Suprapubic skin (tissue), 4 donors: ENCODE data around the gene ZNF169. TPM values are rescaled to one million over a fixed set of nuclear protein-coding genes. Genes with fewer than 3 reads are reported as not detected.

Source experiments
- DNase-seq, 2 donors: peaks; one replicate each; pipeline ENCODE4 v3.0.0-alpha.2; 2019; ENCODE audit warnings: low spot score in 2 of 2
- H3K27ac ChIP-seq: fragments of 200-600 bp; sonication (generic); one replicate; pipeline ENCODE4 v1.5.1; 2019
- H3K27me3 ChIP-seq: fragments of 200-600 bp; sonication (generic); one replicate; pipeline ENCODE4 v1.5.1; 2019
- H3K36me3 ChIP-seq: fragments of 200-600 bp; sonication (generic); one replicate; pipeline ENCODE4 v1.5.1; 2019
- H3K4me1 ChIP-seq: fragments of 200-600 bp; sonication (generic); one replicate; pipeline ENCODE4 v1.5.1; 2019
- H3K4me3 ChIP-seq: fragments of 200-600 bp; sonication (generic); one replicate; pipeline ENCODE4 v1.5.1; 2019; ENCODE audit warnings: mild to moderate bottlenecking
- H3K9me3 ChIP-seq: fragments of 200-600 bp; sonication (generic); one replicate; pipeline ENCODE4 v1.5.1; 2019
- CTCF ChIP-seq, 2 donors: fragments of 200-600 bp in 1 of 2; fragments of 450-650 bp in 1 of 2; sonication (generic) in 1 of 2; IDR thresholded peaks; one replicate each; pipeline ENCODE4 v1.5.1; 2016 to 2019; ENCODE audit warnings: antibody characterized with exemption in 2 of 2, mild to moderate bottlenecking in 1 of 2, moderate library complexity in 1 of 2
- EP300 ChIP-seq: sonication (generic); formaldehyde crosslinking; IDR thresholded peaks from one replicate; pipeline ENCODE4 v1.6.1; 2017; ENCODE audit warnings: antibody characterized with exemption
- POLR2A ChIP-seq, 2 donors: fragments of 450-650 bp; IDR thresholded peaks; one replicate each; pipeline ENCODE4 v1.6.1; 2017; ENCODE audit warnings: antibody characterized with exemption in 2 of 2, mild to moderate bottlenecking in 2 of 2, moderate library complexity in 2 of 2
- POLR2AphosphoS5 ChIP-seq, 3 donors: sonication (generic); formaldehyde crosslinking; IDR thresholded peaks; one replicate each; pipeline ENCODE4 v1.6.1; 2017; ENCODE audit warnings: antibody characterized with exemption in 3 of 3
- WGBS: methylation state at CpG from one replicate; pipeline ENCODE4 v1.1.5; 2018; 5-methylcytosine and 5-hydroxymethylcytosine counted together
- total RNA-seq, 4 donors: library from RNA; depleted of rRNA; stranded (reverse); fragments of >200 nt; gene quantifications; one replicate each; pipeline ENCODE4 v1.1.0, GENCODE V29; 2016

Gene ZNF169
- total RNA-seq, 4 donors from 2014 or later = 5.8 to 24.4 (median 9.6) TPM

DNA sequence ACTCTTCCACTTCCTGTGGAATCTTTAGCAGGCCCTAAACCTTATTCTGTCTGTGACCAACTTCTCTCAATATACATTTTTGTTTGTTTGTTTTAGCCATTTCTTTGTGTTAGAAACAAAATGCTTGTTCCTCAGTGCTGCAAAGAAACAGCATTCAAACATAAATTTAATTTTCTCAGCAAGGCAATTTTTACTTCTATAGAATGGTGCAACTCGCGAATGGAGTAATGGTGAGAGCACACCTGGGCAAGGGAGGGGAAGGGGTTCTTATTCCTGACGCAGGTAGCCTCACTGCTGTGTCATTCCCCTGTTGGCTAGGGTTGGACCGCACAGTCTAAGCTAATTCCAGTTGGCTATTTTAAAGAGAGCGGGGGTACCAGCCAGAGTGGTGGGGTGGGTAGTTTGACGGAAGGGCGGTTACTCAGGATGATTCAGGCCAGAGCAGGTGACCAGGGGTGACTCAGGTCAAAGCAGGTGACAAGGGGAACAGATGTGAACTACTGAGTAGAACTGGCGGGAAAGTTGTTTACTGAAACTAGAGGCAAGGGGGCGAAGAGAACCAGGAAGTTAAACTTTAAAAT is 21.4 kb downstream of the ZNF169 start:
- Histone ChIP-seq H3K27ac (no peak overlapping the region), H3K4me1 (no peaks in the 10 kb centered on the region), H3K4me3 (no peak overlapping the region), H3K36me3 (peaks cover 25% of the 10 kb centered on the region), H3K9me3 (no peaks in the 10 kb centered on the region), H3K27me3 (no peaks in the 10 kb centered on the region)
- DNase-seq = no peak
- 92% methylated on average over 9 of the region's 9 CpGs for WGBS
- TF ChIP-seq POLR2AphosphoS5 (IDR thresholded peaks at IDR 0.05) (no peak), EP300 (no peak), CTCF (IDR thresholded peaks at IDR 0.05) (no peak), POLR2A (IDR thresholded peaks at IDR 0.05) (no peak)

- peaks cover 25% of the 10 kb centered on the region for H3K36me3 ChIP-seq
- no peaks in the 10 kb centered on the region for H3K9me3 ChIP-seq
Measured at GRCh38 chr9:94281101-94281500, 22.0 kb downstream of the ZNF169 start.

GRCh38 chr9:94286116-94286515 is 27.0 kb downstream of the ZNF169 start:
- TF ChIP-seq POLR2AphosphoS5 (IDR thresholded peaks at IDR 0.05) (no peak), POLR2A (IDR thresholded peaks at IDR 0.05) (no peak), EP300 (no peak), CTCF (IDR thresholded peaks at IDR 0.05) (no peak)
- Histone ChIP-seq H3K27me3 (no peaks in the 10 kb centered on the region), H3K4me3 (no peak overlapping the region), H3K9me3 (no peaks in the 10 kb centered on the region), H3K36me3 (peaks cover 6% of the 10 kb centered on the region), H3K4me1 (no peaks in the 10 kb centered on the region), H3K27ac (no peak overlapping the region)
- 98% methylated on average over 3 of the region's 3 CpGs for WGBS
- no peak for DNase-seq

More at GRCh38 chr9:94281101-94281500, 22.0 kb downstream of the ZNF169 start:
- no peak overlapping the region for H3K27ac ChIP-seq
- TF ChIP-seq POLR2AphosphoS5 (IDR thresholded peaks at IDR 0.05) (no peak), POLR2A (IDR thresholded peaks at IDR 0.05) (no peak), CTCF (IDR thresholded peaks at IDR 0.05) (no peak), EP300 (no peak)
- H3K4me1 ChIP-seq = no peaks in the 10 kb centered on the region
- H3K27me3 ChIP-seq = no peaks in the 10 kb centered on the region
- H3K4me3 ChIP-seq = no peak overlapping the region
- DNase-seq = no peak

- Histone ChIP-seq H3K36me3 (peaks cover 6% of the 10 kb centered on the region), H3K4me3 (no peak overlapping the region), H3K27ac (no peak overlapping the region), H3K9me3 (no peaks in the 10 kb centered on the region), H3K4me1 (no peaks in the 10 kb centered on the region), H3K27me3 (no peaks in the 10 kb centered on the region)
- WGBS = 83% methylated on average over 7 of the region's 7 CpGs
- no peak for DNase-seq
- TF ChIP-seq POLR2AphosphoS5 (IDR thresholded peaks at IDR 0.05) (no peak), EP300 (no peak), POLR2A (IDR thresholded peaks at IDR 0.05) (no peak), CTCF (IDR thresholded peaks at IDR 0.05) (no peak)
Measured at GRCh38 chr9:94287877-94288513, 28.9 kb downstream of the ZNF169 start.

DNA sequence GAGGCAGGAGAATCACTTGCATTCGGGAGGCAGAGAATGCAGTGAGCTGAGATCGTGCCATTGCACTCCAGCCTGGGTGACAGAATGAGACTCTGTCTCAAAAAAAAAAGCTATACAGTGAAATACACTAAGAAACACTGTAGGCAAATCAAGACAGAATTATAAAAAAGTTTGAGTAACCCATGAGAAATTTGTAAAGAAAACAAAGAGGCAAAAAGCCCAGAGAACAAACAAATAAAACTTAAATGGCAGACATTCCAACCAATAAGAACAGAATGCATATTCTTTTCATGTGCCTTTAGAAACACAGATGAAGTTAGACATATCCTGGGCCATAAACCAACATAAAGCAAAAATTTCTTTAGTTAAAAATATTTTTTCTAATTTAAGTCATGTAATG is 30.6 kb downstream of the ZNF169 start:
- no peak for TF ChIP-seq POLR2A (IDR thresholded peaks at IDR 0.05)
- no peak for TF ChIP-seq POLR2AphosphoS5 (IDR thresholded peaks at IDR 0.05)
- TF ChIP-seq EP300 = no peak
- TF ChIP-seq CTCF (IDR thresholded peaks at IDR 0.05) = no peak
- Histone ChIP-seq H3K36me3 (peaks cover 19% of the 10 kb centered on the region), H3K27me3 (no peaks in the 10 kb centered on the region), H3K4me3 (no peak overlapping the region), H3K9me3 (no peaks in the 10 kb centered on the region), H3K4me1 (no peaks in the 10 kb centered on the region), H3K27ac (no peak overlapping the region)
- WGBS = 98% methylated on average over 2 of the region's 2 CpGs
- DNase-seq = no peak
